Peyer's patch (tissue), 4 donors: Measurements from ENCODE around the gene TSPAN9.

Experiments used
- CTCF ChIP-seq, 6 experiments: fragments of 450-650 bp in 4 of 6; fragments of 200-600 bp in 2 of 6; sonication (generic) in 1 of 6; IDR thresholded peaks; one replicate each; pipeline ENCODE4 v1.5.1; 2017 to 2019; ENCODE audit warnings: antibody characterized with exemption in 6 of 6, mild to moderate bottlenecking in 3 of 6, moderate library complexity in 1 of 6
- POLR2A ChIP-seq, 2 donors: fragments of 450-650 bp; IDR thresholded peaks; one replicate each; pipeline ENCODE4 v1.5.1; 2017; ENCODE audit warnings: antibody characterized with exemption in 2 of 2, mild to moderate bottlenecking in 2 of 2, moderate library complexity in 2 of 2

- TF ChIP-seq CTCF (IDR thresholded peaks at IDR 0.05) (no peak), POLR2A (IDR thresholded peaks at IDR 0.05) (no peak)
Measured at GRCh38 chr12:3213768-3214167, 136.6 kb downstream of the TSPAN9 start.
